Measurements from ENCODE around the gene RETN. TPM values are rescaled to one million over a fixed set of nuclear protein-coding genes. Genes with fewer than 3 reads are reported as not detected.
A peak's percentile ranks its signal among the peaks of the same experiment; 100 is the strongest.

Gene RETN
- total RNA-seq, 1 donor from 2014 or later = not detected

DNA sequence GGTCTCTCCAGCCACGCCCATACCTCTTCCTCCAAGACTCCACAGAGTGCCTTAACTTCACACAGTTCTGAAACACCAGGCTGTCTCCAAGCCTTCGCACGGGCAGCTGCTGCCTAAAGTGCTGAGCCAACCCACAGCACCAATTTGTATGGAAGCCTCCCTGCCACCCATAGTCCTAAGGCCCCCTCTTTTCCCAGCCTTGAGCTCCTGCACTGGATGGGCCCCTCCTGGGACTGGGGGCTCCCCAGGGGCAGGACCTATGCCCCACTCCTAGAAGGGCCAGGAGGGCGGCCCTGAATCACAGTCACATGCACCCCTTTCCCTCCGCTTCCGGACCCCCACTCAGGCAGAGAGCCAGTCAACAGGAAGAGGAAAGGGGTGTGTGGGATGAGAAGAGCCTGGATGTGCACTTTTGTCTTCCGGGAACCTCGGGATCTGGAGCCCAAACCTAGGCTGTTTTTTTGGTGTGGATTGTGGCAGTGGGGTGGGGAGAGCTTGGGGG is 38.2 kb downstream of the RETN start:
- DNase-seq = no peak
- peaks cover 20% of the 10 kb centered on the region for H3K4me1 Mint-ChIP-seq
- intact Hi-C loops (cut with micrococcal nuclease) = loop anchor here (2.0 kb wide), 1 partner anchor 66 kb away; no protein-coding TSS in a partner anchor
- H3K4me3 Mint-ChIP-seq = peak overlapping the region; percentile 32
- peaks cover 16% of the 10 kb centered on the region for H3K27me3 Mint-ChIP-seq
- no peaks in the 10 kb centered on the region for H3K9me3 Mint-ChIP-seq
- H3K36me3 Mint-ChIP-seq (ENCODE audit: low read depth) = no peaks in the 10 kb centered on the region
- H3K27ac Mint-ChIP-seq = peak overlapping the region; percentile 27

DNA sequence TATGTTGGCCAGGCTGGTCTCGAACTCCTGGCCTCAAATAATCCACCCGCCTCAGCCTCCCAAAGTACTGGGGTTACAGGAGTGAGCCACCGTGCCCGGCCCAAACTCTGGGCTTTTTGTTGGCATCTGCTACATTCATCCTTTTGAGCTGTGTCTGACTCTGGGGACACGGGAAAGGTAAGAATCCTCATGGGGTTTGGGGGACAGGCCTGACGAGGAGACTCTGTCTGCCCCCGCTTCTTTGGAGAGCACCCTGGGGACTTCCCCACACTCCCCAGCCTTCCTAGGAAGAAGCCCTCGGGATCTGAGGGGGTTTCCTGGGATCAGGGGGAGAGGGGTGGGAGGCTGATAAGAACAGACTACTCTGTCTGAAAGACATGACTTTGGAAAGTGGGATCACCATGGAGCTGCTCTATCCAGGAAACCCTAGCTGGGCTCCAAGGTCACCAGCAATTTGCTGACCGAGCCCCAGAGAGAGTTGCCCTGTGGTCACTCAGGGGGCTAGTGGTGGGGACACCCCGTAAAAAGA is 41.1 kb downstream of the RETN start:
- no peaks in the 10 kb centered on the region for H3K36me3 Mint-ChIP-seq (ENCODE audit: low read depth)
- DNase-seq = no peak
- H3K4me1 Mint-ChIP-seq = peaks cover 22% of the 10 kb centered on the region
- H3K27ac Mint-ChIP-seq = no peak overlapping the region
- no peaks in the 10 kb centered on the region for H3K9me3 Mint-ChIP-seq
- no peak overlapping the region for H3K4me3 Mint-ChIP-seq
- intact Hi-C loops (cut with micrococcal nuclease) = no loop called here
- peaks cover 6% of the 10 kb centered on the region for H3K27me3 Mint-ChIP-seq

DNA sequence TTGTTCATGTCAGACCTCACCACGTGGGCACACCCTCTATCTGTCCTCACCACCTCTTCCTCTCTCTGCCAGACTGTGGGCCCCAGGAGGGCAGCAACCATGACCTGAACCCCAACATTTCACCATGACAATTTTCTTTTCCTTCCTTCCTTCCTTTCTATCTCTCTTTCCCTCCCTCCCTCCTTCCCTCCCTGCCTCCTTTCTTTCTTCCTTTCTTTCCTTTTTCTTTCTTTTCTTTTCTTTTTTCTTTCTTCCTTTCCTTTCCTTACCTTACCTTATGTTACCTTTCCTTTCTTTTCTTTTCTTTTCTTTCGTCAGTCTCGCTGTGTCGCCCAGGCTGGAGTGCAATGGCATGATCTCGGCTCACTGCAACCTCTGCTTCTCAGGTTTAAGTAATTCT is 41.8 kb downstream of the RETN start:
- H3K9me3 Mint-ChIP-seq = no peaks in the 10 kb centered on the region
- H3K27me3 Mint-ChIP-seq = peaks cover 6% of the 10 kb centered on the region
- no peak overlapping the region for H3K4me3 Mint-ChIP-seq
- peaks cover 19% of the 10 kb centered on the region for H3K4me1 Mint-ChIP-seq
- intact Hi-C loops (cut with micrococcal nuclease) = no loop called here
- H3K27ac Mint-ChIP-seq = no peak overlapping the region
- no peak for DNase-seq
- H3K36me3 Mint-ChIP-seq (ENCODE audit: low read depth) = no peaks in the 10 kb centered on the region

DNA sequence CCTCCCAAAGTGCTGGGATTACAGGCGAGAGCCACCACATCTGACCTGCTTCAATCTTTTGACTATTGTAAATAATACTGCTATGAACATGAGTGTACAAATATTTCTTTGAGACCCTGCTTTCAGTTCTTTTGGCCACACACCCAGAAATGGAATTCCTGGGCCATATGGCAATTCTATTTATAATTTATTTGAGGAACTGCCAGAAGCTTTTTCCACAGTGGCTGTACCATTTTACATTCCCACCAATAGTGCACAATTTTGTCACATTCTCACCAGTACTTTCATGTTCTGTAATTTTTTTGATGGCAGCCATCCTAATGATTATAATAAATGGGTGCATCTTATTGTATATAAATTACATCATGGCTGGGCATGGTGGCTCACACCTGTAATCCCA is 46.8 kb downstream of the RETN start:
- no peaks in the 10 kb centered on the region for H3K36me3 Mint-ChIP-seq (ENCODE audit: low read depth)
- H3K27me3 Mint-ChIP-seq = no peaks in the 10 kb centered on the region
- H3K4me1 Mint-ChIP-seq = peaks cover 2% of the 10 kb centered on the region
- H3K27ac Mint-ChIP-seq = no peak overlapping the region
- intact Hi-C loops (cut with micrococcal nuclease) = no loop called here
- H3K9me3 Mint-ChIP-seq = peaks cover 7% of the 10 kb centered on the region
- no peak for DNase-seq
- no peak overlapping the region for H3K4me3 Mint-ChIP-seq

DNA sequence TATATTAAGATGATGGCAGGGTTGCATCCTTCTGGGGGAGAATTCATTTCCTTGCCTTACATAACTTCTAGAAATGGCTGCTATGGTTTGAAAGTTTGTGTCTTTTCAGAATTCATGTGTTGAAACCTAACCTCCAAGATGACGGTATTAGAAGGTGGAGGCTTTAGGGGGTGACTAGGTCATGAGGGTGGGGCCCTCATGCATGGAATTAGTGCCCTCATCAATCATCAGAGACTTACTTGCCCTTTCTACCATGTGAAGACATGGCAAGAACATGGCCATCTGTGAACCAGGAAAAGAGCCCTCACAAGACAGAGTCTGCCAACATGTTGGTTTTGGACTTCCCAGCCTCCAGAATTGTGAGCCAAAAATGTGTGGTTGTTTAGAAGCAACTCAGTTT is 47.9 kb downstream of the RETN start:
- H3K27ac Mint-ChIP-seq = no peak overlapping the region
- intact Hi-C loops (cut with micrococcal nuclease) = no loop called here
- H3K4me3 Mint-ChIP-seq = no peak overlapping the region

DNA sequence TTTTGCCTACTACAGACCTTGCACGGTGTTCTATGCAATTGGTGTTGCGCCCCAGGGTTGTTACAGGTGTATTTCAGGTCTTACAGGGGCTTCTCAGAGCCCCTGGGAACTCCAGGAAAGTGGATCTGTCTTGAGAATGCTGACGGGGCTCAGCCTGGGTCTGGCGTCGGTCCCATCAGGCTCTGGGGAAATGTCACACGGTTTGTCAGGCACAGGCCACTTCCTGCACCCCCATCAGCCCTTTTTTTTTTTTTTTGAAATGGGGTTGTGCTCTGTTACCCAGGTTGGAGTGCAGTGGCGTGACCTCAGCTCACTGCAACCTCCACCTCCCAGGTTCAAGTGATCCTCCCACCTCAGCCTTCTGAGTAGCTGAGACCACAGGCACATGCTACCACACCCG is 49.8 kb downstream of the RETN start:
- H3K27ac Mint-ChIP-seq = no peak overlapping the region
- H3K27me3 Mint-ChIP-seq = no peaks in the 10 kb centered on the region
- H3K4me3 Mint-ChIP-seq = no peak overlapping the region
- intact Hi-C loops (cut with micrococcal nuclease) = no loop called here
- peaks cover 2% of the 10 kb centered on the region for H3K4me1 Mint-ChIP-seq
- no peak for DNase-seq
- no peaks in the 10 kb centered on the region for H3K36me3 Mint-ChIP-seq (ENCODE audit: low read depth)
- H3K9me3 Mint-ChIP-seq = peaks cover 7% of the 10 kb centered on the region

More for the DNA sequence above, 47.9 kb downstream of the RETN start:
- peaks cover 7% of the 10 kb centered on the region for H3K9me3 Mint-ChIP-seq
- no peak for DNase-seq
- H3K27me3 Mint-ChIP-seq = no peaks in the 10 kb centered on the region
- H3K4me1 Mint-ChIP-seq = peaks cover 2% of the 10 kb centered on the region
- no peaks in the 10 kb centered on the region for H3K36me3 Mint-ChIP-seq (ENCODE audit: low read depth)

Other genes with a start within 250 kb of the RETN start
- gene PEX11G, start 180.0 kb upstream of the RETN start, total RNA-seq = 1.1 and 1.2 TPM in 2 replicates
- gene ZNF358, start 152.9 kb upstream of the RETN start, total RNA-seq = 5.1 and 5.7 TPM in 2 replicates
- 13.3 and 13.7 TPM in 2 replicates for gene MCOLN1, start 146.4 kb upstream of the RETN start, total RNA-seq
- 122 and 125 TPM in 2 replicates for gene PNPLA6, start 133.3 kb upstream of the RETN start, total RNA-seq
- 0.09 and 0.69 TPM in 2 replicates for gene CAMSAP3, start 73.2 kb upstream of the RETN start, total RNA-seq
- gene XAB2, start 39.5 kb upstream of the RETN start, total RNA-seq = 51.0 and 51.6 TPM in 2 replicates
- gene PET100, start 39.3 kb upstream of the RETN start, total RNA-seq = 99.2 and 110 TPM in 2 replicates
- 1.3 and 1.5 TPM in 2 replicates for gene PCP2, start 35.3 kb upstream of the RETN start, total RNA-seq
- 83.4 and 84.3 TPM in 2 replicates for gene STXBP2, start 31.9 kb upstream of the RETN start, total RNA-seq
- not detected in 2 replicates for gene MCEMP1, start 8.0 kb downstream of the RETN start, total RNA-seq
- gene TRAPPC5, start 11.8 kb downstream of the RETN start, total RNA-seq = 82.9 and 84.1 TPM in 2 replicates
- gene FCER2, start 33.1 kb downstream of the RETN start, total RNA-seq = not detected in 2 replicates
- gene CLEC4G, start 63.1 kb downstream of the RETN start, total RNA-seq = not detected in 2 replicates
- gene CD209, start 78.5 kb downstream of the RETN start, total RNA-seq = not detected in 2 replicates
- gene CLEC4M, start 94.2 kb downstream of the RETN start, total RNA-seq = not detected in 2 replicates
- gene EVI5L, start 161.2 kb downstream of the RETN start, total RNA-seq = 4.3 and 5.2 TPM in 2 replicates
- 0.21 TPM in 2 replicates for gene PRR36, start 205.3 kb downstream of the RETN start, total RNA-seq
- gene LRRC8E, start 219.5 kb downstream of the RETN start, total RNA-seq = not detected in 2 replicates
- 46.7 and 47.6 TPM in 2 replicates for gene MAP2K7, start 234.8 kb downstream of the RETN start, total RNA-seq
- gene TGFBR3L, start 245.8 kb downstream of the RETN start, total RNA-seq = 5.3 and 8.5 TPM in 2 replicates